Gastroesophageal sphincter (tissue), 4 donors: Measurements from ENCODE around the gene ZNF410. TPM values are rescaled to one million over a fixed set of nuclear protein-coding genes. Genes with fewer than 3 reads are reported as not detected.

Source experiments
- ATAC-seq: fragments of 150-250 bp; one replicate; pipeline ENCODE4 v1.9.1; 2016; ENCODE audit warnings: mild to moderate bottlenecking, moderate library complexity
- H3K27ac ChIP-seq, 4 donors: fragments of 200-600 bp; sonication (generic) in 3 of 4; 1 replicate in 3 of 4; 2 replicates in 1 of 4; pipeline ENCODE4 v1.5.1; 2016 to 2019
- H3K27me3 ChIP-seq: fragments of 200-600 bp; sonication (generic); one replicate; pipeline ENCODE4 v1.5.1; 2019
- H3K36me3 ChIP-seq, 2 donors: fragments of 200-600 bp; sonication (generic); one replicate each; pipeline ENCODE4 v1.5.1; 2019; ENCODE audit warnings: control low read depth in 1 of 2
- H3K4me1 ChIP-seq, 3 donors: fragments of 200-600 bp; sonication (generic); 1 replicate in 2 of 3; 2 replicates in 1 of 3; pipeline ENCODE4 v1.5.1; 2016 to 2019; ENCODE audit warnings: control low read depth in 2 of 3
- H3K4me3 ChIP-seq, 2 donors: fragments of 200-600 bp; sonication (generic); one replicate each; pipeline ENCODE4 v1.5.1; 2019; ENCODE audit warnings: mild to moderate bottlenecking in 1 of 2, moderate library complexity in 1 of 2
- H3K9me3 ChIP-seq, 3 donors: fragments of 200-600 bp; sonication (generic); one replicate each; pipeline ENCODE4 v1.5.1; 2017 to 2019; ENCODE audit warnings: control low read depth in 2 of 3
- EP300 ChIP-seq: sonication (generic); formaldehyde crosslinking; IDR thresholded peaks from one replicate; pipeline ENCODE4 v1.6.1; 2017; ENCODE audit warnings: antibody characterized with exemption, mild to moderate bottlenecking
- POLR2A ChIP-seq, 2 donors: fragments of 450-650 bp; IDR thresholded peaks; one replicate each; pipeline ENCODE4 v1.6.1; 2017; ENCODE audit warnings: antibody characterized with exemption in 2 of 2, mild to moderate bottlenecking in 2 of 2, moderate library complexity in 1 of 2
- POLR2AphosphoS5 ChIP-seq: sonication (generic); formaldehyde crosslinking; IDR thresholded peaks from one replicate; pipeline ENCODE4 v1.6.1; 2017; ENCODE audit warnings: antibody characterized with exemption
- WGBS, 2 donors: methylation state at CpG; one replicate each; pipeline ENCODE4 v1.1.5; 2018; ENCODE audit warnings: low coverage in 1 of 2; 5-methylcytosine and 5-hydroxymethylcytosine counted together
- total RNA-seq, 4 donors: library from RNA; depleted of rRNA; stranded (reverse); fragments of >200 nt; gene quantifications; one replicate each; pipeline ENCODE4 v1.1.0, GENCODE V29; 2016
- TF ChIP-seq, protein P1 (sequence below), 4 experiments: fragments of 200-600 bp in 2 of 4; fragments of 450-650 bp in 2 of 4; sonication (generic) in 1 of 4; IDR thresholded peaks; one replicate each; pipeline ENCODE4 v1.5.1; 2017 to 2019; ENCODE audit warnings: antibody characterized with exemption in 4 of 4, mild to moderate bottlenecking in 2 of 4, moderate library complexity in 2 of 4

Gene ZNF410
- total RNA-seq, 4 donors from 2014 or later = 41.7 to 62.3 (median 52.5) TPM

DNA sequence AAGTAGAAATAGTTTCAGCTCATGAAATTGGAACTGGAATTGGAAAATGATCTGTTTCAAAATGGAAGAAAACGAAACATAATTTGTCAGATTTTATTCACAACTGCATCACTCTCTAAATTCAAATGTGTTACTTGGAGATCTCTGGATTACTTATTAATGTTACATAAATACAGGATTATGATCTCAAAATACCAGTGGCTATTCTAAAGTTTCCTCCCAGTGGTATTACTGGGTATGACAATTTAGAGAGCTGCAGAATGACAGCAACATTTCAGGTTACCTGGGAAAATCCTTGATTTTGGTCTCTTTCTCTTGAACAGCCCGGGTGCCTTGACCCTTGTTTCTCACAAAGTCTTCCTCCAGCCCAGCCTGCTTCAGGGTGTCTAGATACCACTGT is 49.0 kb downstream of the ZNF410 start:
- Histone ChIP-seq H3K27ac (no peak overlapping the region), H3K27me3 (no peaks in the 10 kb centered on the region), H3K36me3 (peaks cover 8 to 98% of the 10 kb centered on the region in 2 donors), H3K4me3 (no peak overlapping the region), H3K9me3 (no peaks in the 10 kb centered on the region), H3K4me1 (no peaks in the 10 kb centered on the region)
- 75 to 83% methylated on average over 2 of the region's 2 CpGs for WGBS, 2 donors
- ATAC-seq = no peak
- no peak for TF ChIP-seq EP300
- TF ChIP-seq, protein P1, sequence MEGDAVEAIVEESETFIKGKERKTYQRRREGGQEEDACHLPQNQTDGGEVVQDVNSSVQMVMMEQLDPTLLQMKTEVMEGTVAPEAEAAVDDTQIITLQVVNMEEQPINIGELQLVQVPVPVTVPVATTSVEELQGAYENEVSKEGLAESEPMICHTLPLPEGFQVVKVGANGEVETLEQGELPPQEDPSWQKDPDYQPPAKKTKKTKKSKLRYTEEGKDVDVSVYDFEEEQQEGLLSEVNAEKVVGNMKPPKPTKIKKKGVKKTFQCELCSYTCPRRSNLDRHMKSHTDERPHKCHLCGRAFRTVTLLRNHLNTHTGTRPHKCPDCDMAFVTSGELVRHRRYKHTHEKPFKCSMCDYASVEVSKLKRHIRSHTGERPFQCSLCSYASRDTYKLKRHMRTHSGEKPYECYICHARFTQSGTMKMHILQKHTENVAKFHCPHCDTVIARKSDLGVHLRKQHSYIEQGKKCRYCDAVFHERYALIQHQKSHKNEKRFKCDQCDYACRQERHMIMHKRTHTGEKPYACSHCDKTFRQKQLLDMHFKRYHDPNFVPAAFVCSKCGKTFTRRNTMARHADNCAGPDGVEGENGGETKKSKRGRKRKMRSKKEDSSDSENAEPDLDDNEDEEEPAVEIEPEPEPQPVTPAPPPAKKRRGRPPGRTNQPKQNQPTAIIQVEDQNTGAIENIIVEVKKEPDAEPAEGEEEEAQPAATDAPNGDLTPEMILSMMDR (IDR thresholded peaks at IDR 0.05) = peak in 1 of 4 experiments; percentile 28

- WGBS, 2 donors = 71% methylated on average over 1 of the region's 1 CpG; no CpG with 5 or more reads in 1 of the 2 donors
- Histone ChIP-seq H3K4me1 (no peaks in the 10 kb centered on the region), H3K36me3 (peaks cover 2 to 96% of the 10 kb centered on the region in 2 donors), H3K27ac (no peak overlapping the region), H3K27me3 (no peaks in the 10 kb centered on the region), H3K9me3 (no peaks in the 10 kb centered on the region), H3K4me3 (no peak overlapping the region)
- no peak for TF ChIP-seq EP300
- no peak for TF ChIP-seq POLR2A (IDR thresholded peaks at IDR 0.05)
- TF ChIP-seq, protein P1 (IDR thresholded peaks at IDR 0.05) = no peak
- no peak for TF ChIP-seq POLR2AphosphoS5
- no peak for ATAC-seq
These were observed 49.9 kb downstream of the ZNF410 start for GRCh38 chr14:73936548-73936947.

- no peak overlapping the region for H3K27ac ChIP-seq
- WGBS, 2 donors = 92 to 100% methylated on average over 1 of the region's 2 CpGs
- H3K27me3 ChIP-seq = no peaks in the 10 kb centered on the region
- TF ChIP-seq EP300 = no peak
- TF ChIP-seq POLR2AphosphoS5 = no peak
- no peak for TF ChIP-seq POLR2A (IDR thresholded peaks at IDR 0.05)
- TF ChIP-seq, protein P1 (IDR thresholded peaks at IDR 0.05) = no peak
- H3K9me3 ChIP-seq = no peaks in the 10 kb centered on the region
- H3K4me3 ChIP-seq = no peak overlapping the region
- peaks cover 0 to 96% of the 10 kb centered on the region in 2 donors for H3K36me3 ChIP-seq
- no peaks in the 10 kb centered on the region for H3K4me1 ChIP-seq
- no peak for ATAC-seq
These were observed 50.4 kb downstream of the ZNF410 start for GRCh38 chr14:73937012-73937411.

- Histone ChIP-seq H3K36me3 (peaks cover 0 to 90% of the 10 kb centered on the region in 2 donors), H3K27ac (peak overlapping the region in 2 of 4 donors; percentile 14 to 15), H3K27me3 (no peaks in the 10 kb centered on the region), H3K4me1 (no peaks in the 10 kb centered on the region), H3K4me3 (no peak overlapping the region), H3K9me3 (no peaks in the 10 kb centered on the region)
- 80 to 100% methylated on average over 1 to 2 of the region's 7 CpGs for WGBS, 2 donors
- no peak for TF ChIP-seq POLR2A (IDR thresholded peaks at IDR 0.05)
- TF ChIP-seq EP300 = no peak
- TF ChIP-seq, protein P1 (IDR thresholded peaks at IDR 0.05) = no peak
- no peak for TF ChIP-seq POLR2AphosphoS5
- no peak for ATAC-seq
These were observed 55.5 kb downstream of the ZNF410 start for GRCh38 chr14:73942180-73942579.

DNA sequence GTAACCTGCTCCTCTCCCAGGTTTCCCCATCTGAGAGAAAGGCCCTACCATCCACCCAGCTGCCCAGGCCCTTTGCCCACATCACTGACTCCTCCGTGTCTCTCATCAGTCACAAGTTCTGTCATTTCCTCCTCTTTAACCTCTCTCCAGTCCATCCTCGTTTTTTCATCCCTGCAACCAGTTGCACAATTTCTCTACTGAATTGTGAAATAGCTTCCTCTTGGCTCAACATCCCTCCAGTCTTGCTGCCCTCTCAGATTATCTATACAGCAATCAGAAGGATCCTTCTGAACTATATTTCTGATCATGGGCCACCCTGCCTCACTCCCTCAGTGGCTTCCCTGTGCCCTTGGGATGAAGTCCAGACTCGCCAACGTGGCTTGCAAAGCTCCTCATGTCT is 56.4 kb downstream of the ZNF410 start:
- peak; percentile 75 for ATAC-seq
- Histone ChIP-seq H3K27ac (peak overlapping the region in 1 of 4 donors; percentile 26), H3K27me3 (no peaks in the 10 kb centered on the region), H3K4me3 (no peak overlapping the region), H3K36me3 (peaks cover 0 to 81% of the 10 kb centered on the region in 2 donors), H3K9me3 (no peaks in the 10 kb centered on the region), H3K4me1 (no peaks in the 10 kb centered on the region)
- 55 to 65% methylated on average over 4 of the region's 4 CpGs for WGBS, 2 donors
- TF ChIP-seq POLR2AphosphoS5 = peak; percentile 15
- TF ChIP-seq, protein P1 (IDR thresholded peaks at IDR 0.05) = no peak
- no peak for TF ChIP-seq EP300
- TF ChIP-seq POLR2A (IDR thresholded peaks at IDR 0.05) = no peak
